ENCODE results near the gene OGFOD3.

DNA sequence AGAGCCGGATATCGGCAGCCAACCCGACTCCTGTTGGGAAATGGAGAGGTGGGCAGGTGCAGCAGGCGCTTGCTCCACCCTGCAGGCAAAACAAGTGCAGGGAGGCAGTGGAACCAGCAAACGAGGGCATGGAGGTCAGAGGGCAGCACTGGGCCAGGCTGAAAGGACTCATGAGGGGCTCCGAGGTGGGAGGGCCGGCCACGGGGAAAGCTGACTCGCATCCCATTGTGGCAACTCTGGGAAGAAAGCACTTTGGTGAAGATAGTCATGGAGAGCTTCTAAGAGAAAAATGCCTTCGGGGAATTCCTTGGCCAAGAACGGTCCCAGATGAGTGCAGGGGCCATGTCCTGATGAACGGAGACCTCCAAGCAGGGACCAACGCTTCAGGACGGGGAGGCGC is 27.7 kb upstream of the OGFOD3 start:
- no peak for TF ChIP-seq POLR2A (IDR thresholded peaks at IDR 0.05)
- TF ChIP-seq, protein P1, sequence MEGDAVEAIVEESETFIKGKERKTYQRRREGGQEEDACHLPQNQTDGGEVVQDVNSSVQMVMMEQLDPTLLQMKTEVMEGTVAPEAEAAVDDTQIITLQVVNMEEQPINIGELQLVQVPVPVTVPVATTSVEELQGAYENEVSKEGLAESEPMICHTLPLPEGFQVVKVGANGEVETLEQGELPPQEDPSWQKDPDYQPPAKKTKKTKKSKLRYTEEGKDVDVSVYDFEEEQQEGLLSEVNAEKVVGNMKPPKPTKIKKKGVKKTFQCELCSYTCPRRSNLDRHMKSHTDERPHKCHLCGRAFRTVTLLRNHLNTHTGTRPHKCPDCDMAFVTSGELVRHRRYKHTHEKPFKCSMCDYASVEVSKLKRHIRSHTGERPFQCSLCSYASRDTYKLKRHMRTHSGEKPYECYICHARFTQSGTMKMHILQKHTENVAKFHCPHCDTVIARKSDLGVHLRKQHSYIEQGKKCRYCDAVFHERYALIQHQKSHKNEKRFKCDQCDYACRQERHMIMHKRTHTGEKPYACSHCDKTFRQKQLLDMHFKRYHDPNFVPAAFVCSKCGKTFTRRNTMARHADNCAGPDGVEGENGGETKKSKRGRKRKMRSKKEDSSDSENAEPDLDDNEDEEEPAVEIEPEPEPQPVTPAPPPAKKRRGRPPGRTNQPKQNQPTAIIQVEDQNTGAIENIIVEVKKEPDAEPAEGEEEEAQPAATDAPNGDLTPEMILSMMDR (IDR thresholded peaks at IDR 0.05): no peak
- TF ChIP-seq EP300 (IDR thresholded peaks at IDR 0.05): no peak
